ENCODE measurements around the gene PSD2.

The PSD2 gene

GRCh38 chr5:139820606-139821005, 25.0 kb downstream of the PSD2 start:
- no peaks in the 10 kb centered on the region for H3K36me3 ChIP-seq (replicated peaks)
- no peak overlapping the region for H3K27ac ChIP-seq
- in situ Hi-C loops (cut with HindIII; ENCODE audit: low pct_ligation_motif_present, low sequenced_read_pairs): no loop called here
- no peak overlapping the region for H3K4me3 ChIP-seq (ENCODE audit: low read depth, low read length)
- TF ChIP-seq CTCF (IDR thresholded peaks at IDR 0.05; ENCODE audit: low read depth, low read length, missing control alignments): no peak
- no peak for DNase-seq
- H3K27me3 ChIP-seq (replicated peaks): no peaks in the 10 kb centered on the region

- in situ Hi-C loops (cut with HindIII; ENCODE audit: low pct_ligation_motif_present, low sequenced_read_pairs): no loop called here
- no peak for DNase-seq
- Histone ChIP-seq H3K4me3 (ENCODE audit: low read depth, low read length) (no peak overlapping the region), H3K27me3 (replicated peaks) (no peaks in the 10 kb centered on the region), H3K27ac (no peak overlapping the region), H3K36me3 (replicated peaks) (no peaks in the 10 kb centered on the region)
- TF ChIP-seq CTCF (IDR thresholded peaks at IDR 0.05; ENCODE audit: low read depth, low read length, missing control alignments): no peak
Observed at GRCh38 chr5:139821806-139822552, 26.4 kb downstream of the PSD2 start.

GRCh38 chr5:139822553-139823425, 27.2 kb downstream of the PSD2 start:
- TF ChIP-seq CTCF (IDR thresholded peaks at IDR 0.05; ENCODE audit: low read depth, low read length, missing control alignments): no peak
- in situ Hi-C loops (cut with HindIII; ENCODE audit: low pct_ligation_motif_present, low sequenced_read_pairs): no loop called here
- no peak overlapping the region for H3K4me3 ChIP-seq (ENCODE audit: low read depth, low read length)

GRCh38 chr5:139823757-139824355, 28.2 kb downstream of the PSD2 start:
- DNase-seq: no peak
- Histone ChIP-seq H3K27me3 (replicated peaks) (no peaks in the 10 kb centered on the region), H3K36me3 (replicated peaks) (no peaks in the 10 kb centered on the region), H3K27ac (no peak overlapping the region), H3K4me3 (ENCODE audit: low read depth, low read length) (no peak overlapping the region)
- in situ Hi-C loops (cut with HindIII; ENCODE audit: low pct_ligation_motif_present, low sequenced_read_pairs): no loop called here
- no peak for TF ChIP-seq CTCF (IDR thresholded peaks at IDR 0.05; ENCODE audit: low read depth, low read length, missing control alignments)

More at GRCh38 chr5:139822553-139823425, 27.2 kb downstream of the PSD2 start:
- DNase-seq: no peak
- no peaks in the 10 kb centered on the region for H3K36me3 ChIP-seq (replicated peaks)
- H3K27me3 ChIP-seq (replicated peaks): no peaks in the 10 kb centered on the region
- no peak overlapping the region for H3K27ac ChIP-seq

- Histone ChIP-seq H3K27ac (no peak overlapping the region), H3K4me3 (ENCODE audit: low read depth, low read length) (no peak overlapping the region), H3K27me3 (replicated peaks) (no peaks in the 10 kb centered on the region), H3K36me3 (replicated peaks) (no peaks in the 10 kb centered on the region)
- DNase-seq: no peak
- no peak for TF ChIP-seq CTCF (IDR thresholded peaks at IDR 0.05; ENCODE audit: low read depth, low read length, missing control alignments)
- in situ Hi-C loops (cut with HindIII; ENCODE audit: low pct_ligation_motif_present, low sequenced_read_pairs): no loop called here
Observed at GRCh38 chr5:139825690-139826089, 30.1 kb downstream of the PSD2 start.

Measured in brain microvascular endothelial cell (primary cell).